ENCODE measurements around the gene PRKACB.
"Not testable (repeated sequence)": the region's sequence is repeated elsewhere in the genome, so short reads cannot be mapped to it uniquely, and the experiment has no call there.

- TF ChIP-seq, protein P1, sequence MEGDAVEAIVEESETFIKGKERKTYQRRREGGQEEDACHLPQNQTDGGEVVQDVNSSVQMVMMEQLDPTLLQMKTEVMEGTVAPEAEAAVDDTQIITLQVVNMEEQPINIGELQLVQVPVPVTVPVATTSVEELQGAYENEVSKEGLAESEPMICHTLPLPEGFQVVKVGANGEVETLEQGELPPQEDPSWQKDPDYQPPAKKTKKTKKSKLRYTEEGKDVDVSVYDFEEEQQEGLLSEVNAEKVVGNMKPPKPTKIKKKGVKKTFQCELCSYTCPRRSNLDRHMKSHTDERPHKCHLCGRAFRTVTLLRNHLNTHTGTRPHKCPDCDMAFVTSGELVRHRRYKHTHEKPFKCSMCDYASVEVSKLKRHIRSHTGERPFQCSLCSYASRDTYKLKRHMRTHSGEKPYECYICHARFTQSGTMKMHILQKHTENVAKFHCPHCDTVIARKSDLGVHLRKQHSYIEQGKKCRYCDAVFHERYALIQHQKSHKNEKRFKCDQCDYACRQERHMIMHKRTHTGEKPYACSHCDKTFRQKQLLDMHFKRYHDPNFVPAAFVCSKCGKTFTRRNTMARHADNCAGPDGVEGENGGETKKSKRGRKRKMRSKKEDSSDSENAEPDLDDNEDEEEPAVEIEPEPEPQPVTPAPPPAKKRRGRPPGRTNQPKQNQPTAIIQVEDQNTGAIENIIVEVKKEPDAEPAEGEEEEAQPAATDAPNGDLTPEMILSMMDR (IDR thresholded peaks at IDR 0.05): not testable (repeated sequence)
- not testable (repeated sequence) for TF ChIP-seq POLR2A (IDR thresholded peaks at IDR 0.05)
Observed at GRCh38 chr1:84107538-84107937, 36.5 kb upstream of the PRKACB start.

Data from uterus (tissue), 2 donors.